A673 (cell line): ENCODE measurements around the gene DPYD. TPM values are rescaled to one million over a fixed set of nuclear protein-coding genes. Genes with fewer than 3 reads are reported as not detected.

ENCODE experiments used
- BruUV-seq: library from RNA; stranded (reverse); fragments of 400-500 nt; replicated peaks from 2 replicates; lab custom pipeline; 2021; lab: Mats Ljungman, UMichigan
- CTCF ChIA-PET: fragments of 300-600 bp; sonication (Branson Sonifier 250); formaldehyde crosslinking; loops from one replicate; lab custom pipeline; 2022; ENCODE audit warnings: antibody characterized with exemption; lab: Charles Lee
- POLR2A ChIA-PET: fragments of 300-600 bp; sonication (Branson Sonifier 250); formaldehyde crosslinking; loops from one replicate; lab custom pipeline; 2022; ENCODE audit warnings: antibody characterized with exemption; ENCODE audit not compliant: low non-redundant PET; lab: Charles Lee
- DNase-seq: peaks from one replicate; pipeline ENCODE4 v3.0.0-alpha.2; 2015; ENCODE audit warnings: low spot score
- H3K27ac ChIP-seq: fragments of 200-600 bp; sonication (generic); 2 replicates; pipeline ENCODE4 v1.5.1; 2016; ENCODE audit warnings: mixed run types, low read depth, mild to moderate bottlenecking, mixed read lengths, antibody characterized with exemption, low read length; ENCODE audit not compliant: poor library complexity, severe bottlenecking
- H3K27me3 ChIP-seq: fragments of 200-600 bp; sonication (generic); replicated peaks from 2 replicates; pipeline ENCODE4 v1.6.1; 2017; ENCODE audit warnings: mixed run types, low read depth, mild to moderate bottlenecking, mixed read lengths, antibody characterized with exemption, low read length; ENCODE audit not compliant: insufficient read depth, poor library complexity
- H3K36me3 ChIP-seq: fragments of 200-600 bp; sonication (generic); 2 replicates; pipeline ENCODE4 v1.6.1; 2016; ENCODE audit warnings: mixed run types, mild to moderate bottlenecking, mixed read lengths, antibody characterized with exemption, low read length; ENCODE audit not compliant: insufficient read depth, poor library complexity, severe bottlenecking
- H3K4me1 ChIP-seq: fragments of 200-600 bp; sonication (generic); 2 replicates; pipeline ENCODE4 v1.6.1; 2017; ENCODE audit warnings: mixed run types, mild to moderate bottlenecking, mixed read lengths, antibody characterized with exemption, low read length; ENCODE audit not compliant: insufficient read depth, poor library complexity, severe bottlenecking
- H3K4me3 ChIP-seq: fragments of 200-600 bp; sonication (generic); 2 replicates; pipeline ENCODE4 v1.5.1; 2016; ENCODE audit warnings: low read depth, mixed run types, mild to moderate bottlenecking, mixed read lengths, low read length; ENCODE audit not compliant: poor library complexity, severe bottlenecking
- H3K9me3 ChIP-seq: fragments of 200-600 bp; sonication (generic); 2 replicates; pipeline ENCODE4 v1.6.1; 2016; ENCODE audit warnings: mixed run types, low read depth, mild to moderate bottlenecking, mixed read lengths, antibody characterized with exemption, low read length; ENCODE audit not compliant: poor library complexity, severe bottlenecking
- EZH2 ChIP-seq: fragments of 200-600 bp; sonication (generic); IDR thresholded peaks from 2 replicates; pipeline ENCODE4 v1.6.1; 2017; ENCODE audit warnings: borderline replicate concordance, low read depth, mild to moderate bottlenecking, mixed read lengths, antibody characterized with exemption, low read length; ENCODE audit not compliant: poor library complexity, severe bottlenecking
- intact Hi-C: fragments of 100-400 bp; cut with micrococcal nuclease; formaldehyde crosslinking; loops from one replicate; pipeline ENCODE4 v1.10.0; 2022; ENCODE audit not compliant: unreplicated experiment
- total RNA-seq: library from RNA; stranded (reverse); gene quantifications from 2 replicates; pipeline ENCODE4 v1.2.3, GENCODE V29; 2021
- TF ChIP-seq, protein P1 (sequence below): fragments of 300-800, 200-600 bp; sonication (generic); conservative IDR thresholded peaks from 2 replicates; pipeline ENCODE4 v1.5.1; 2017; ENCODE audit warnings: low read depth, mild to moderate bottlenecking, antibody characterized with exemption, low read length, moderate library complexity, mixed read lengths

The DPYD gene
- total RNA-seq, 1 experiment from 2014 or later, result 13.4 TPM

DNA sequence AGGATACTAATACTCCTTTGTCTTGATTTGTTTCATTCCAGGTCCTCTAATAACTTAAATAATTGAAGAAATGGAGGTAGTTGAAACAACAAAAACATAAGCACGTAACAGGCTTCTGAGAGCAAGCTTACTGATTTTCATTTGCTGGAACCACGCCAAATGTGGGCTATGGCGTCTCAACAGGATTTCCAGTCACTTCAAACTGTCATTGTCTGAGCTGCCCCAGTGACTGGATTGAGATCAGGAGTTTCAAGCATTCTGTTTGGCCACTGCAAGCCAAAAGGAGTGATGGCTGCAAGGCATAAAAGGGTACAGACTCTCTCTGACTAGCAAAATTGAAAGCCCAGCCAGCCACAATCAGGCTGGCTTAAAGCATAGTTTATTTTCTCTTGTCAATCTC, 289.9 kb downstream of the DPYD start:
- BruUV-seq, result no TSS peak
- DNase-seq, result peak; percentile 78
- H3K27ac ChIP-seq, result no peak overlapping the region
- intact Hi-C loops, result no loop called here
- H3K4me3 ChIP-seq, result no peak overlapping the region
- no peaks in the 10 kb centered on the region for H3K36me3 ChIP-seq
- POLR2A ChIA-PET, result no interaction called here
- CTCF ChIA-PET, result interaction anchor here (0.6 kb wide), 1 partner anchor 13 kb away, joined by 3 read pairs; no protein-coding TSS in a partner anchor
- peaks cover 26% of the 10 kb centered on the region for H3K4me1 ChIP-seq
- TF ChIP-seq EZH2, result no peak
- TF ChIP-seq, protein P1, sequence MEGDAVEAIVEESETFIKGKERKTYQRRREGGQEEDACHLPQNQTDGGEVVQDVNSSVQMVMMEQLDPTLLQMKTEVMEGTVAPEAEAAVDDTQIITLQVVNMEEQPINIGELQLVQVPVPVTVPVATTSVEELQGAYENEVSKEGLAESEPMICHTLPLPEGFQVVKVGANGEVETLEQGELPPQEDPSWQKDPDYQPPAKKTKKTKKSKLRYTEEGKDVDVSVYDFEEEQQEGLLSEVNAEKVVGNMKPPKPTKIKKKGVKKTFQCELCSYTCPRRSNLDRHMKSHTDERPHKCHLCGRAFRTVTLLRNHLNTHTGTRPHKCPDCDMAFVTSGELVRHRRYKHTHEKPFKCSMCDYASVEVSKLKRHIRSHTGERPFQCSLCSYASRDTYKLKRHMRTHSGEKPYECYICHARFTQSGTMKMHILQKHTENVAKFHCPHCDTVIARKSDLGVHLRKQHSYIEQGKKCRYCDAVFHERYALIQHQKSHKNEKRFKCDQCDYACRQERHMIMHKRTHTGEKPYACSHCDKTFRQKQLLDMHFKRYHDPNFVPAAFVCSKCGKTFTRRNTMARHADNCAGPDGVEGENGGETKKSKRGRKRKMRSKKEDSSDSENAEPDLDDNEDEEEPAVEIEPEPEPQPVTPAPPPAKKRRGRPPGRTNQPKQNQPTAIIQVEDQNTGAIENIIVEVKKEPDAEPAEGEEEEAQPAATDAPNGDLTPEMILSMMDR, result no peak
- no peaks in the 10 kb centered on the region for H3K27me3 ChIP-seq
- H3K9me3 ChIP-seq, result no peaks in the 10 kb centered on the region

DNA sequence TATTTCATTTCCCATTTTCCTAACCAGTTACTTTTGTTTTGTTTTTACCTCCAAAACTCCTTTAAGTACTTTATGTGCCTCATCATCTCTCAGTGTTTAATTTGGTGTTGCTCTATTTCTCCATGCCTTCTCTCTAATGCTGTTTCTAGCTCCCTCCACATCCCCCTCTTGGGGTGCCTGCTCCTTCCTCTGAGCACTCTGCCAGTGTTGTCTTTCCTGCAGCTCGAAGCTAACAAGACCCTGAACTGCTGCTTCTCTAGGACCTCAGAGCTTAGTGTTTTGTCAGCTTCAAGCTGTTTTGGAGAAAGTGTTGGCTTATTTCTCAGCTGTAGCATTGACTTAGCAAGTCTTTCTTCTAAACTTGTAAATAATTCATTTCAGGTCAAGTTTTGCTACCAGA, 290.6 kb downstream of the DPYD start:
- peaks cover 26% of the 10 kb centered on the region for H3K4me1 ChIP-seq
- no peaks in the 10 kb centered on the region for H3K27me3 ChIP-seq
- no TSS peak for BruUV-seq
- no peak overlapping the region for H3K27ac ChIP-seq
- intact Hi-C loops, result no loop called here
- POLR2A ChIA-PET, result no interaction called here
- no peaks in the 10 kb centered on the region for H3K9me3 ChIP-seq
- TF ChIP-seq, protein P1, result no peak
- no peak for TF ChIP-seq EZH2
- CTCF ChIA-PET, result no interaction called here
- H3K4me3 ChIP-seq, result no peak overlapping the region
- peak; percentile 9 for DNase-seq
- H3K36me3 ChIP-seq, result no peaks in the 10 kb centered on the region

DNA sequence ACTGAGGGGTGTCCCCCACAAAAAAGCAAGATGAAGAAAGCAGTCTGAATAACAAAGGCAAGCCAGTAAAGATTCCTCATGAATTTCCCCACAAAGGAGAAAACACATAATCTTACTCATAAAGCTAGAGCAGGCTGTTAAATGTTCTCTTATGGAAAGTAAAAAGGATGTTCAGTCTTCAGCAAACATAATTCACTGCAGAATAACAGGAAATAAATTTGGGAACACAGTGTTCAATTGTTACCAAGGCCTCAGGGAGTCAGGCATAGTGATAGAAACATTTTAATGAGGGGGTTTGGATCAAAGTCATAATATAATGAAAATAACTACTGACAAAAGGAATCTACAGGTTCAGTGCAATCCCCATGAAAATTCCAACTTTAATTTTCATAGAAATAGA, 297.6 kb downstream of the DPYD start:
- ChIA-PET CTCF (no interaction called here), POLR2A (no interaction called here)
- Histone ChIP-seq H3K27me3 (no peaks in the 10 kb centered on the region), H3K9me3 (no peaks in the 10 kb centered on the region), H3K4me3 (no peak overlapping the region), H3K27ac (no peak overlapping the region), H3K36me3 (peaks cover 7% of the 10 kb centered on the region), H3K4me1 (no peaks in the 10 kb centered on the region)
- intact Hi-C loops, result no loop called here
- TF ChIP-seq, protein P1, result no peak
- no TSS peak for BruUV-seq
- DNase-seq, result no peak
